ENCODE data around the gene BIN1.

BIN1 gene

DNA sequence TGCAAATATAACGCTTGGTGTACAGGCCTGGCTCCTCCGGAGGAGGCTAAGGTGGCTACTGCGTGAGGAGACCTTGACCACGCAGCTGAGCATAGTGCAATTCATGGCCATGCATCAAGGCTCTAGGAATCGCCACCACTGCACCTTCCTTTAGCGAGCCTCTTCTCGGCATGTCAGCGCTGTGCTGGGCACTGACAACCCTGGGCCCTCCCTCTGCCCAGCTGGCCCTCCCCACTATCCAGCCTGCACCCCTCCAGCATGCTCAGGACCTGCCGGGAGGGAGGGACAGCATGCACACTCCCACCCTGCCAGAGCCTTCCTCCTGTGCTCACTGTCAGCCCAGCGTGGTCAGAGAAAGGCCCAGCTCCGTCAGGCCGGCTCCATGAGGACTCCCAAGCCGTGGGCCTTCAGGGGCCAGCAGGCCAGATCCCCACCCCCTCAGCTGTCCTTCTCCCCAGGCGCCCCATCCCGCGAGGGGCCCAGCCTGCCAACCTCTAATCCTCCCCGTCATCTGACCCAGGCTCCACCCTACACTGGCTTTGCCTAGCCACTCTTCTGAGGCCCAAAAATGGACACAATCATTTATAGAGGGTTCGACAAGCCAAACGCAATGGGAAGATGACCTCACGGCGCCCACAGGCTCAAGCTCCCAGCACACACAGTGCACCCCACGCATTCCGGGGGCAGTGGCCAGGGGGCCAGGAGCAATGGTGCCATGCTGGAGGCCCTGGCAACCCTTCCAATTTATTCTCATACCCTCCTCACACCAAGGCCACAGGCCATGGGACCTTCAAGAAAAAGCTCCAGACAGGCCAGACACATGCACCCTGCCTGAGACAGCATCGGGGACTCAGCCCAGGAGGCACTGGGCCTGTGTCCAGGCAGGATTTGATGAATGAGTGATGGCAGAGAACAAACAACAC is 3.5 kb downstream of the BIN1 start:
- no peak for DNase-seq

GRCh38 chr2:127102521-127103242 is 4.3 kb downstream of the BIN1 start:
- DNase-seq: no peak

GRCh38 chr2:127101756-127102477 is 5.0 kb downstream of the BIN1 start:
- DNase-seq: no peak

DNA sequence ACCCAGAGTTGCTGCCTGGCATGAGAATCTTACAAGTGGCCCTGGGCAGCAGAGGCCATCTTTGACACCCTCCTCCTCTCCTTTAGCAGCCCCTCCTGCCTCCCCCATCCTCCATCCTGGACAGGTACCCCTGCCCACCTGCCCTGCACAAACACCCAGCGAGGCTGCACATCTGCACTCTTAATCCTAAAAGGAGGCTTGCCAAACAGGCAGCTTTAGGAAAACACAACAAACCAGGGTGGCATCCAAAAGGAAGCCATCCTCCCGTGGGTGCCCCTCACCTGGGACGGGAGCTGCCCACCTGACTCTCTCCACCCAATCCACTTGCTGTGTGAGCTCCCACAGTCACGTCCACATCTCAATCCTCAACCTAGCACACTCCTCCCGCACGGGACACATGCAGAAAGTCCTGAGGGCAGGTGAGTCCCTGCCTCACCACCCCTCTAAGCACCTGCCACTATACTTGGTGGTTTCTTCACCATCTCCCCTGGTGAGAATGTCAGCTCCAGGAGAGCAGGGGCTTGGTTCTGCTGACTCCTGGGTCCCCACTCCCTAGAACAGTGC is 5.8 kb downstream of the BIN1 start:
- no peak for DNase-seq

DNA sequence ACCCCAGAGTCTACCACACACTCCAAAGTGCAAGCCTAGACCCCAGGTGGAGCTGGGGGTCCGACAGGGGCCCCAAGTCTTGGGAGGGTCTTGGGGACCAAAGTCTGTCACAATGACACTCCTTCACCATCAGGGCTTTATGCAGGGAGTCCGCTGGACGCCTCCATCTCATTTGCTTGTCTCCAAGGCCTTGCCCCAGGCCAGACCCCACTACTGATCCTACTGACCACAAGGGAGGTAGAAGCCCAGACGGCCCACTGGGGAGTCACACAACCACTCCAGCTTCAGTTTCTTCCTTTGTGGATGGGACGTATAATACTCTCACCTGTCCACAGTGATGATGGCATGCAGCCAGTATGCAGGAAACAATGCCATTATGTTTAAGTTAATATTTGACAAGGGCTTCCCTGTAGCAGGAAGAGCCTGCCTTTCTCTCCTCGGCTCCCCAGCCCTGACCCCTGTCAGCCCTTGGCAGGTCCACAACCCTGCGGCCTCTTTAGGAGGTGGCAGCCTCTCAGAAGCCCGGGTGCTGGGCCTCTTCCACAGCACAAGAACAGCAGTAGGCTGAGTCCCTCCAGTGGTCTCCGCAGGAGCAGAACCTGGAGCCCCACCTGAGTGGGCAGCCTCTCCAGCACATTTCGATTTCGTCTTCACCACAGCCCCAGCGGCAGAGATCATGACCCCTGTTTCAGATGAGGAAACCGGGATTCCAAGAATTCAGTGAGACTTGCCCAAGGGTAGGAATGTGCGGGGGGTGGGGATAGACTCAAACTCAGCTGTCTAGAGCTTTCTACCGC is 6.5 kb downstream of the BIN1 start:
- no peak for DNase-seq

DNA sequence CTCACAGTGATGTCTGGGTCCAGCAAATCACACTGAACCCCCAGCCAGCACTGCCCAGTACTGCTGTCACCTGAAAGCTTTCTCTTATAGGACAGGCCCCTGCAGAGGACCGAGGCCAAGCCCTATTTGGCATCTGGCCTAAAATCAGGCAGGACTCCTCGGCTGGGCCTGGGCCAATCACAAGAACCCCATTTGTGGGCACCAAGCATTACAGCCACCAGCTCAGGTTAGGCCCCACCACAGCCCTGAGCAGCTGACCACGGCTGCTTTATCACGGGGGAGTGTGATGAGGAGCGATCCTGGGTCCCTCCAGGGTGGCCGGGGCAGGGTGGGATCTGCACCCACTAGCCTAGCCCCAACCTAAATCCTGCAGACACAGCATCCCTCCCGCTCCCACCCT is 8.2 kb downstream of the BIN1 start:
- no peak for DNase-seq

GRCh38 chr2:127097841-127098651 is 8.9 kb downstream of the BIN1 start:
- no peak for DNase-seq

DNA sequence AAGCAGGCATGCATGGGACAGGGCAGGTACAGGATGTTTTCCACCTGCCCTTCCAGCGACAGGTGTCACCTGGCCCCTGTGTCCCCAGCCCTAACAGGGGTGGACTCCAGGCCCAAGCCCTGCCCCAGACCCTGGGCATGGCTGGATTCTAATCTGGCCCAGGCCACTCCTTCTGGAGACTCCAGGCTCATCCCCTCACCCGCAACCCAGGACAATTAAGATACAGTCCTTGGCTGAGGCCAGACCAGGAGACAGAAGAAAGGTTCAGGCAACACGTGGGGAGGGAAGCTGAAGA is 9.5 kb downstream of the BIN1 start:
- no peak for DNase-seq

DNA sequence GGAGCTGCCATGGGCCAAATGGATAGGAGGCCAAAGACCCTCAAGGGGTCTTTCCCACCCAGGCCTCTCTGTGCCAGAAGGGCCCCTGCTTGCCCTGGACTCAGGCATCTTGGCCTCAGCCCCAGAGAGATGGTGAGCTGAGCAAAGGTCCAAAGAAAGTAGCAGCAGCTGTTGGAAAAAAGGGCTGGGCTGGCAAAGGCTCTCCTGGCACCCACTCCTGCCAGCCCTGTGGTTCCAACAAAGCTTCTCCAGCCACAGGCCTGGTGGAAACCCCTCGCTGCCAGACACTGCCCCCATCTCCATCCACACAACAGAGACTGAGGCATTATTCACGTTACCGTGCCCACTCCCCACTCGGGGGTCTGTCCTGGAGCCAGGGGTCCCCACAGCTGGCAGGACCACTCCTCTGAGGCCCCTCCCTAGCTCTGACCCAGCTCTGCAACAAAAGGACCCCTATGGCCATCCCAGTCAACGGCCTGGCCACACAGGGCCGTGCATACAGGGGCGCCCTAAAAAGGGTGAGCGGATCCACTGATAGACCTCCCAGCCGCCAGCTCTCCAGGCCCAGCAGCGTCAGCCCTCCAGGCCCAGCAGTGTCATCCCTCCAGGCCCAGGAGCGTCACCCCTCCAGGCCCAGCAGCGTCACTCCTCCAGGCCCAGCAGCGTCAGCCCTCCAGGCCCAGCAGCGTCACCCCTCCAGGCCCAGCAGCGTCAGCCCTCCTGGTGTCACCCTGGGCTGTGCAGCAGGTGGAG is 10.1 kb downstream of the BIN1 start:
- no peak for DNase-seq

DNA sequence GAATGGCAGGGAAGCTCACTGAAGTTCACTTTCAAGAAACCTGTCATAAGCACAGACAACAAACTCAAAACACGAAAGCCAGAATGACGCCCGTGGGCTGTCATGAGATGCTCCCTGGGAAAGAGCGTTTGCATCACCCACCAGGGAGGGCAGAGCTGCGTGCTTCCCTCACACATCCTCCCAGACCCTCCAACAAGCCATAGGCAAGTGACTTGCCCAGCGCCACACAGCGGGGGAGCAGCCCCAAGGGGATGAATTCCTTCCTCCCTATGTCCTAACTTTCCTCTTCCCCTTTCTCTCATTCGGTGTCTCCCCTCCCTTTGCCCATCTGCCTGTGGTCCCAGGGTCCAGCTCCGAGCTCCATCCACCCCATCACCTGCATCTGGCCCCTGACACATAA is 10.7 kb downstream of the BIN1 start:
- no peak for DNase-seq

DNA sequence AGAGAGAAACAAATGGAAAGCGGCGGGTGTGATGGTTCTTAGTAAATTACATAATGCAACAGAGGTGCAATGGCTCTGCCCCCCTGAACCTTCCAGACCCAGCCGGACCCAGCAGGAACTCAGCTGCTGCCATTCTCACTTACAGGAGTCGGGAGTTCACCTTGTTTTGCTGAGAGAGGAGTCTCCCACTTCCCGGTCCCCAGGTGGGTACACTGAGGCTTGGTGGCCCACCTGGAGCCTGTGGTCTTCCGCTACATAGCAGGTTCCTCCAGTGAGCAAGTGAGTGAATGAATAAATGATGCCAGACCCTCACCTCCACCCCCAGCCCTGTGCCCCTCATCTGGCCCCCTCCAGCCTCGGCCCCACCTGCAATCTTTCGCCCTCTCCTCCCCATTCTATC is 11.2 kb downstream of the BIN1 start:
- no peak for DNase-seq

- DNase-seq: no peak
Measured at GRCh38 chr2:127095367-127095641, 11.7 kb downstream of the BIN1 start.

DNA sequence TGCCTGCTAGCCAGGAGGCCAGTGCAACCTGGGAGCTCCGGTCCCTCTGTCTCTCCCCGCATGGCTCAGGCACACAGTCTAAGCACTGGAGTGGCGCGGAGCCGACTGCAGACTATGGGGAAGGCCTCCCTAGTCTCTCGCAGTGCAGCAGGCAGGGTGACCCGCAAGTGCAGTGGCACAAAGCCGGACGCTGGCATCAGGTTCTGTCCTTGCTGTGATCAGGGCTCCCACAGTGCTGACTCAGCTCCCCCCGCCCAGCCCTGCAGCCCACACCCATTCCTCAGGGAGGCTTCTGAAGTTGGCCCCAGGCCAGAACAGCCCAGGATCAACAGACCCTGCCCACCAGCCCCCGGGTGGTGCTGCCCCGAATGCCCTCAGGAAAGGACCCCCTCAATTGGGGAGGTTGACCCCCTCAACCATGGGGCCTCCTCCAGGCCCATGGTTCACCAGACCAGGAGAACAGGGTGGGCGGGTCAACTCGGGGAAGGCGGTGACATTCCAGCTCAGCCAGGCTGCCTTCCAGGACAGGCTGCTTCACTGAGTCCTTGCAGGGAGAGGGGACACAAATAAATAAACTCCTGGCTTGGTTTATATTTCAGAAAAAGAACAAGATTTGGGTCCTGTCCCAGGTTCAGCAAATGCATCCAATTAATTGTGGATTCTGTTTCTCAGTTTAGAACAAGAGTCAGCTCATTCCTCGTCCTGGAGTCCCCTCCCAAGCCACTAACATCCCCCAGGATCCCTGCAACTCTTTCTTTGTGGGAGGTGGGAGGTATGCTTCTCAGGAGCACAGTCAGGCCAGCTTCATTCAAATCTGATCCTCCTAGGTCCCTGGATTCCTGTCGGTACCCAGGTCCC is 12.2 kb downstream of the BIN1 start:
- DNase-seq: no peak

DNA sequence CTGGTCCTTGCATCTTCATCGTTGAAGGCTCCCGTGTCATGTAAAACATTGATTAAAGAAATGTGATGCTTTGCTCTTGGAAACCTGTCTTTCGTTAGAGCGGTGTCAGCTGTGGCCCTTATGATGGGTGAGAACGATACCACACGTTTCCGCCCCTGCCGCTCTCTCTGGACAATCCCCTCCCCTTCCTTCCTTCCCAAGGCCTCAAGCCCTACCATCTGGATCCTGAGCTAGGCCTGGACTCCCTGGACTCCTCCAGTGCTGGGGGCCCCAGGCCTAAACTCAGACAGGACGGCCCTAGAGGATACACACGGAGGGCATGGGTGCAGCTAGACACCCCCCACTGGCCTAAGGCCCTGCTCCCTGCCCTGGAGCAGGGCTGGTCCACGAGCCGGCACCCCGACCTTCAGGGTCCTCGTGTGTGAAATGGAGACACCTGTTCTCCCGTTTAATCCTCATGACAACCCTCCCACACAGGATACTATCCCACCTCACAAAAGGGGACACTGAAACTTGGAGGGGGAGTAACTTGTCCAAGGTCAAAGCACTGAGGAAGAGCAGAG is 13.2 kb downstream of the BIN1 start:
- DNase-seq: no peak

GRCh38 chr2:127092901-127093516 is 13.9 kb downstream of the BIN1 start:
- DNase-seq: no peak

- no peak for DNase-seq
Measured at GRCh38 chr2:127092306-127092705, 14.6 kb downstream of the BIN1 start.

GRCh38 chr2:127091886-127092285 is 15.1 kb downstream of the BIN1 start:
- no peak for DNase-seq

DNA sequence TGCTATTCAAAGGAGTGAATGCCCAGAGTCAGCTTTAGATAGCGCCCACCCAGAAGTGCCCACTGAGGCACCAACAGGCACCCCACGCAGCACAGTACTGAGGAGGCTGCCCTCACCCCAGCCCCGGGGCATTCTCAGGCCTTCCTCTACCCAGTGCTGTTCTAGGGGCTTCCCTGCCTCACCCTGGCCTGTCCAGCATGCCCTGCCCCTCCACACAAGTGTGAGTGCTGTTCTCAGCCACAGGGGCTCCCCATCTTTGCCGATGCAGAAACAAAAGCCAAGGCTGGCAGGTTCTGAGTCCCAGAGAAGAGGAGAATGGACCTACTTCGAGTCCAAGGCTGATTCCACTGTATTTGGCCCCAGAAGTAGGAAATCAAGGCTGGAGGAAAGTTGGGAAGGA is 15.8 kb downstream of the BIN1 start:
- no peak for DNase-seq
